Thyroid gland (tissue), 4 donors: Measurements from ENCODE around the gene PCDH15.

Experiments
- CTCF ChIP-seq, 6 experiments: fragments of 200-600 bp in 3 of 6; fragments of 450-650 bp in 3 of 6; sonication (generic) in 3 of 6; IDR thresholded peaks; one replicate each; pipeline ENCODE4 v1.5.1; 2016 to 2019; ENCODE audit warnings: antibody characterized with exemption in 6 of 6, mild to moderate bottlenecking in 2 of 6, inconsistent platforms in 1 of 6, moderate library complexity in 1 of 6
- POLR2A ChIP-seq, 2 donors: fragments of 450-650 bp; IDR thresholded peaks; one replicate each; pipeline ENCODE4 v1.6.1; 2017; ENCODE audit warnings: antibody characterized with exemption in 2 of 2, mild to moderate bottlenecking in 2 of 2, moderate library complexity in 1 of 2

GRCh38 chr10:54656643-54657042 is 144.4 kb downstream of the PCDH15 start:
- TF ChIP-seq CTCF (IDR thresholded peaks at IDR 0.05): no peak
- no peak for TF ChIP-seq POLR2A (IDR thresholded peaks at IDR 0.05)
